GM20000 (cell line): ENCODE data around the gene MRPL40.

Experiments used
- DNase-seq: peaks from one replicate; pipeline ENCODE4 v3.0.0; 2012; ENCODE audit warnings: low spot score
- TF ChIP-seq, protein P1 (sequence below): IDR thresholded peaks from 2 replicates; pipeline ENCODE4 v1.5.1; 2012; ENCODE audit warnings: mild to moderate bottlenecking, control low read depth; ENCODE audit errors: extremely low read depth, missing control alignments

The MRPL40 gene

DNA sequence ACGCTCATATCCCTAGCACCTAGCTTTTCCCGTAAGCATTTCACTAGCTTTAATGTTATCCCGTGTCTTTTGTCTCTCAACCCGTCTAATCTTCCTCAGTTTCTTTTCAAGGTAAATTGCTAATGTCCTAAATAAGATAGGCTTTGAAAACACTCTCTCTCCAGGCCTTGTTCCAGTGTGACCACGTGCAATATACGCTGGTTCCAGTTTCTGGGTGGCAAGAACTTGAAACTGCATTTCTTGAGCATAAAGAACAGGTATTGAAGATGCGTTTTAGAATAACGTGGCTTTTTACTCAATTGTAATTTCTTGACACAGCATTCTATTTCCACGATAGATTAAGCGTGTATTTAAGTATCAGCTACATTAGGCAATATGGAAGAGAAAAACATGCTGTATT is 48.4 kb downstream of the MRPL40 start:
- DNase-seq = no peak
- TF ChIP-seq, protein P1, sequence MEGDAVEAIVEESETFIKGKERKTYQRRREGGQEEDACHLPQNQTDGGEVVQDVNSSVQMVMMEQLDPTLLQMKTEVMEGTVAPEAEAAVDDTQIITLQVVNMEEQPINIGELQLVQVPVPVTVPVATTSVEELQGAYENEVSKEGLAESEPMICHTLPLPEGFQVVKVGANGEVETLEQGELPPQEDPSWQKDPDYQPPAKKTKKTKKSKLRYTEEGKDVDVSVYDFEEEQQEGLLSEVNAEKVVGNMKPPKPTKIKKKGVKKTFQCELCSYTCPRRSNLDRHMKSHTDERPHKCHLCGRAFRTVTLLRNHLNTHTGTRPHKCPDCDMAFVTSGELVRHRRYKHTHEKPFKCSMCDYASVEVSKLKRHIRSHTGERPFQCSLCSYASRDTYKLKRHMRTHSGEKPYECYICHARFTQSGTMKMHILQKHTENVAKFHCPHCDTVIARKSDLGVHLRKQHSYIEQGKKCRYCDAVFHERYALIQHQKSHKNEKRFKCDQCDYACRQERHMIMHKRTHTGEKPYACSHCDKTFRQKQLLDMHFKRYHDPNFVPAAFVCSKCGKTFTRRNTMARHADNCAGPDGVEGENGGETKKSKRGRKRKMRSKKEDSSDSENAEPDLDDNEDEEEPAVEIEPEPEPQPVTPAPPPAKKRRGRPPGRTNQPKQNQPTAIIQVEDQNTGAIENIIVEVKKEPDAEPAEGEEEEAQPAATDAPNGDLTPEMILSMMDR = no peak

DNA sequence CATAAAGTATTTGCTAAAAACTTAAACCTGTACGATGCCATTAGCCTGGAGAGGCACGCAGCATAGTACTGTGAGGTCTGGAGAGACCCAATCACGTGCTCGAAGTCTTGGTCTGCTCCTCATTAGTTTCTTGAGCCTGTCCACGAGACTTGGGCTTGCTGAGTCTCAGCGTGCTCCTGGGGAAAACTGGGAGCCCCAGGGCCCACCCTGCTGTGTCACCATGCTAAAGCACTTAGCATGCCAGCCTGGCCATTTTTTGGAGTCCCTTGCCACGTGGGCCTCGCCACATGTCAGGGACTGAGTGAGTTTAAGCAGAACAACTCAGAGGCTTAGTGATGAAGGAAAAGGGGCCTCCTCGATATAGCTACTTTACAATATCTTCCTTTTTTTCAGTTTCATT is 50.0 kb downstream of the MRPL40 start:
- TF ChIP-seq, protein P1 = no peak
- DNase-seq = no peak

DNA sequence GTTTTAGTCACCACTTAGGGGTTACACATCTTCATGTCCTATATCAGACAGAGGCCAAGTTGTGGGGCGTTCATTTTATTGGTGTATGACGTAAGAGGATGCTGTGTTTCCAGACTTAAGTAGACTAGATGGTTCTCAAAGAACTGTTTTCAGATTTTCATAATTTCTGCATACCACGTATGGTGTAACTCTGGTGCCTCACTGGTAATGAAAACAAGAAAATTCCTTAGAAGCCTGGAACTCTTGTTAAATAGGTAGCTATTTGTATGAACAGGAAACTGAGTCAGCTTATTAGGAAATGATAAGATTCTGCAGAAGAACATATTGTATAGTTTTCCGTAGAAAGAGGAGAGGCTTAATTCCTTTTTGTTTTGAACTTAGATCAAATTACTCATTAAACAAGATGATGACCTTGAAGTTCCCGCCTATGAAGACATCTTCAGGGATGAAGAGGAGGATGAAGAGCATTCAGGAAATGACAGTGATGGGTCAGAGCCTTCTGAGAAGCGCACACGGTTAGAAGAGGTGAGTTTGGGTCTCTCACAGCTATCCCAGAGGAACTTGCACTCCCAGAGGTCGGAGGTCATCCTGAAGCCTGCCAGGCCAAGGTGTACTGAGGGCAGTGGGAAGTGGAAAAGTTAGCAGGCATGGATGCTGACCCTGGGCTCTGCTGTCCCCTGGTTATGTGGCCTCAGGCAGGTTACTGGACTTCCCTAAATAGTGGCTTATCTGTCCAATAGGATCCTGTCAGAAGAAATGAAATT is 51.3 kb downstream of the MRPL40 start:
- no peak for DNase-seq
- TF ChIP-seq, protein P1 = no peak
